SIG-M5 treated with dmso at 0.1 percent for 504 hours (cell line): ENCODE measurements around the gene ABCD3.

ENCODE experiments used
- DNase-seq: peaks from one replicate; lab custom pipeline; 2025; ENCODE audit not compliant: unreplicated experiment; lab: John Stamatoyannopoulos, UW

Gene ABCD3

GRCh38 chr1:94456736-94457135 lies 38.5 kb downstream of the ABCD3 start:
- no peak for DNase-seq

DNA sequence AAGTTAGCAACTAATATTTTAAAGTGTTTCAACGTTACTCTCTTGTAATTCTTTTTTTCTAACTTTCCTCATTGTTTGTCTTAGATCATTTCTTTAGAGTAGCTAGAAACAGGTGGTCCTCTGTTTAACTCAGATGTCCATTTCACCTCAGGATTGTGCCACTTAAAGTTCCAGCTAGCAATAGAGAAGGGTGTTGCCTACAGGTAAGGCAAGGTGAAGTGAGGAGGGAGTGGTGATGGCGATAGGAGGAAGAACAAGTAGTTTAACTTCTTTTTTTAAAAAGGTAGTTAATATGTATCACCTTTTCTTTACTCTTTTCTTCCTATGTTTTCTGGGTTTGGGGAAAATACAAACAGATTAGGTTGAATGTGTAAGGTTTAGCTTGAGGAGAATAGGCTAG lies 44.4 kb downstream of the ABCD3 start:
- DNase-seq = no peak

DNA sequence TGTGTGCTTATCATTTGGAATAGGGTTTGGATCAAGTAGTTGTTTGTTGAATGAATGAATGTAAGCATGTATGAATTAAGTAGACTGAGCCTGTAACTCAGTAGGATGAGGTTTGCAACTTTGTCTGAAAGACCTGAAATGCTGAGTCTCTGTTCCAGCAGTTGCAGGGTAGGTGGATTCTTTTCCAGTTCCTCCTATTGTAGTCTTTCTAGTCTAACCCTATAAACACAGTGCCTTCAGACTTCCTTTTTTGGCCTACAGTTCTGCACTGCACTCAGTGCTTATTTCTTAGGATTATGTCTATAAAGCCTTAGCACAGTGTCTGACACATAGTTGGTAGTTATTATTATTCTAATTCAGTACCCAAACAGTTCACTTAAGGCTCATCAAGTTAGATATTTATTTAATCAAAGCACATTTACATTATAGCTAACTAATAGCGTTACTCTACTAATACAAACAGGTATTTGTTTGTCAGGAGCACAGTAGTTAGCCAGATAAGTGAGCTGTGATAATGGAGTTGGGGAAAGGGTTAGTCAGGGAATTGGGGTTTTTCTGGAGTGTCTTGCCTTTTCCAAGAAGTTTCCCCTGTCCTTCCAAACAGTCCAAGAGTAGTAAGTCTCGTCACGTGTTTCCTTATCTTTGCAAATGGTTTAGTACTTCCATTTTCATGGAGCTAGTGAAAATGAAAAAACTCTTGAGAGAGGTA lies 45.0 kb downstream of the ABCD3 start:
- peak; percentile 10 for DNase-seq

DNA sequence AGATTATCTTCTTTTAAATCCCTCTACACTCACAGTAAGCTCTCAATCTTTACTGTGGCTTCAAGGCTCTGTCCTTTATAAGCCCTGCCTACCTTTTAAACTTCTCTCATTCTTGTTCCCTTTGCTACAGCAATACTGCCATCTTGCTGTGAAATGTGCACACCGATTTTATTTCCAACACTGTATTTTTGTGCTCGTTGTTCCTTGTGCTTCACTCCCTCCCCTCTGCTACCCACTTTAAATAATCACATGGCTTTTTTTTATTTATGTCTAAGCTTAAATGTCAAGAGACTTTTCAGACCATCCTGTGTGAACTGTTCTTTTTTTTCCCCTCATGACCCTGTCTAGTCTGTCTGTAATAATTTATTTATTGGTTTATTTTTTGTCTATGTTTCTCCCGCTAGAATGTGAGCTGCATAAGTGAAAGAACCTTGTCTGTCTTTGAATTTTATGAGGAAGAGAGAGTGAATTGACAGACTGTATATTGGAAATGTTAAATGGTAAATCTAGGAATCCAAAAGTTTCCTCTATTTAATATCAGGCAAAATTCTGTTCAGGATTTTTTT lies 45.7 kb downstream of the ABCD3 start:
- DNase-seq = peak; percentile 52

DNA sequence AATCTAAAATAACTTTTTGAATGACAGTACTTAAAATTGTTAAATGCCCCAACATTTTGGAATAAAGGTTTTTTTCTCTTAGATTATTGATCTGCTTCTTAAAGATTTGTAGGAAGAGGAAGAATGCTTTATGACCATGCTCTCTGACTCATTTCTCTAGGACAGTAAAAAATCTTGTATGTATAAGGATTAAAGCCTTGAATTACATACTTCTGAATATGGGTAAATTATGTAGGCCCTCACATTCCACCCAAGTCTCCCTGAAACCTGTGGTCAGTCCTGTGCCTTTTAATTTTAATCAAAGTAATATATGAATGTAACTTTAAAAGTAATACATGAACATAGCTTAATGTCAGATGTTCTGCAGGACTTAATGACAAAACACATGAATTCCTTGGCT lies 50.5 kb downstream of the ABCD3 start:
- no peak for DNase-seq

GRCh38 chr1:94471271-94471670 lies 53.1 kb downstream of the ABCD3 start:
- DNase-seq = no peak

- DNase-seq = no peak
Measured at GRCh38 chr1:94475232-94475631, 57.0 kb downstream of the ABCD3 start.

DNA sequence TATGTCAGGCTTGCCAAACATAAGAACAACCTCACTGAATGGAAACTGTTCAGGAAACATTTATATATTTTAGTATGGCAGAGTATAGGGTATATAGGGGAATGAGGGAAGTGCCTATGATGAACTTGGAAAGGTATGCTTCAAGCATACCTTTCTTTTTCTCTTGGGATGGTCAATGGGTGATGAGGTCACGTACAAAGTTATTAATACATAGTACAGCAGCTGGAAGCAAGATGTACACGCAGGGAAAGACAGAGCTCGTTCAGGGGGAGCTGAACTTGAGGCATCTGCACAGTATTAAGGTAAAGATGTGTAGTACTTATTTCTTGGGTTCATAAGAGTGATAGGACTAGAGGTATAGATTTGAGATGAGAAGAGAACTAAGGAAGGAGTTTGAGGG lies 61.5 kb downstream of the ABCD3 start:
- no peak for DNase-seq

DNA sequence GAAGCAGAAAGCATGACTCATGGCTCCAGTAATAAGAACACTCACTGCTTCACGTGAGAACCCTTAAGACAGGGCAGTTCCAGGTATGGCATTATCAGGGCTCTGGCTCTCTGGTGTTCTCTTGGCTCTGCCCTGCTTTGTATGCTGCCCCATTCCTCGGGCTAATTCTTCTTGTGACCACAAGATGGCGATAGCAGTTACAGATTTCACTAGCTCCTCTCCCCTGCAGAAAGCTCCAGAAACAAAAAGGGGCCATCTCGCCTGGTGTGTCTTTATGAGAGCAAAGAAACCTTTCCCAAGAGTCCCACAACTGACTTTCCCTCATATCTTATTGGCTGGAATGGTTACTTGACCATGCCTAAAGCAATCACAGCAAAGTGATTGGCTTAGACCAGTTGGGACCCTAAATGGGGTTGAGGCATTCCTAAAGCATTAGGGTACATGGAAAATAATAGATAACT lies 63.3 kb downstream of the ABCD3 start:
- peak; percentile 63 for DNase-seq

DNA sequence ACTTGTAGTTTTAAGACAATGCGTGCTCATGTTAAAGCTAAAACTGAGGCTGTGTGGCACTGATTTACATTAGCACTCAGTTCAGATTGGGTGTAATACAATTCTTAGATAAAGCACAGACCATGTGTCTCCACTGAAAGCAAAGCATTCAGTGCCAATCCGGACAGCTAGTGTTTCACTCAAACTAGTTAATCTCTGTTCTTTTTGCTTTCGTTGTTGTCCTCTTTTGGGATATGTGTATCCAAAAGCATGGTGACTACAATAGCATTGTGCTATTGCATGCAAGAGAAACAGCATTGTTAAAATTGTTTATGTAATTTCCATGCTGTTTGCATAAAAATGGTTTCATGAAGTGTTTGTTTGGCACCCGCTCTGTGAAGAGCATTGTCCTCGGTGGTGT lies 68.8 kb downstream of the ABCD3 start:
- no peak for DNase-seq

DNA sequence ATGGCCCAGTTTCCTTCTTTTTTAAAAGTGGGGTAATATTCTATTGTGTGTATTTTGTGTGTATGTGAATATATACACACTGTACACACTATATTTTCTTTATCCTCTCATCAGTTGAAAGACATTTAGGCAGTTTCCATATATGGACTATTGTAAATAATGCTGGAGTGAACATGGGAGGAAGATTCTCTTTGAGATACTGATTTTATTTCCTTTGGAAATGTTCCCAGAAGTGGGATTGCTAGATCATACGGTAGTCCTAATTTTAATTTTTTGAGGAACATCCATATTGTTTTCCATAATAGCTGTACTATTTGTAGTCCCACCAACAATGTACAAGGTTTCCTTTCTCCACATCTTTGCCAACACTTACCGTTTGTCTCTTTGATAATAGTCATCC lies 72.4 kb downstream of the ABCD3 start:
- DNase-seq = no peak

DNA sequence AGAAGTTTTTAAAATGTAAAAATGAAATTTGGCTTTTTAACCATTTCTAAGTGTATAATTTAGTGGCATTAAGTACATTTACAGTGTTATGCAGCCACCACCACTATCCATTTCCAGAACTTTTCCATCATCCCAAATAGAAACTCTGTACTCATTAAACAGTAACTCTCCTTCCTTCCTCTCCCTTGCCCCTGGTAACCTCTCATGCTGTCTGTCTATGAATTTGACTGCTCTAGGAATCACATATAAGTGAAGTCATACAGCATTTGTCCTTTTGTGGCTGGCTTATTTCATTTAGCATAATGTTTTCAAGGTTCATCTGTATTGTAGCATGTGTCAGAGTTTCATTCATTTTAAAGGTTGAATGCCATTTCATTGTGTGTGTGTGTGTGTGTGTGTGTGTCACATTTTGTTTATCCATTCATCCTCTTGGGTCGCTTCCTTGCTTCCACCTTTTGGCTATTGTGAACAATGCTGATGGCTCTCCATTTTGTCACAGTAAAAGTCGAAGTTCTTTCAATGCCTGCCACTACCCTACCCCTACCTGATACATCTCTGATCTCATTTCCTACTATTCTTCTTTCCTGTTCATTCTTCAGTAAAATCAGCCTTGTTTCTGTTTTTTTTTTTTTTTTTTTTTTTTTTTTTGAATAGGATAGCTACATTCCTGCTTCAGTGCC lies 78.0 kb downstream of the ABCD3 start:
- DNase-seq = no peak

- no peak for DNase-seq
Measured at GRCh38 chr1:94501426-94501825, 83.2 kb downstream of the ABCD3 start.

- DNase-seq = no peak
Measured at GRCh38 chr1:94501935-94502334, 83.7 kb downstream of the ABCD3 start.

DNA sequence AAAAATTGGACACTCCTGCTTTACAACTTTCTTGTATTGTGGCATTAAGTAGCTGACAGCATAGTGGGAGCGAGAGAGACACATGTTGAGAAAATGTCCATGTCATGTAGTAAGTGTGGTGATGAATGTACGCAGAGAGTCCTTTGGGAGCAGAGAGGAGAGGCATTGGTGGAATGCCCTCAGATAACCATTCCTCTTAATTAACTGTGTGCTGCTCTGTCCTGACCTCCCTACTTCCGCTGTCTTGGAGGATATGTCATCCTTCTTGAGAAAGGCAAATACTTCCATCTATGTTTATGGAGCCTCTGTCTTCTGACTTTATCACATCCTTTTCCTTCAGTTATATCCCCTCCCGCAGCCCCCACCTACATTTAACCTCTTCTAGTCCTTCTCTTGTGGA lies 85.0 kb downstream of the ABCD3 start:
- no peak for DNase-seq

GRCh38 chr1:94504601-94505000 lies 86.4 kb downstream of the ABCD3 start:
- DNase-seq = no peak

- no peak for DNase-seq
Measured at GRCh38 chr1:94512816-94513215, 94.6 kb downstream of the ABCD3 start.

- DNase-seq = peak; percentile 17
Measured at GRCh38 chr1:94514095-94514727, 96.0 kb downstream of the ABCD3 start.

DNA sequence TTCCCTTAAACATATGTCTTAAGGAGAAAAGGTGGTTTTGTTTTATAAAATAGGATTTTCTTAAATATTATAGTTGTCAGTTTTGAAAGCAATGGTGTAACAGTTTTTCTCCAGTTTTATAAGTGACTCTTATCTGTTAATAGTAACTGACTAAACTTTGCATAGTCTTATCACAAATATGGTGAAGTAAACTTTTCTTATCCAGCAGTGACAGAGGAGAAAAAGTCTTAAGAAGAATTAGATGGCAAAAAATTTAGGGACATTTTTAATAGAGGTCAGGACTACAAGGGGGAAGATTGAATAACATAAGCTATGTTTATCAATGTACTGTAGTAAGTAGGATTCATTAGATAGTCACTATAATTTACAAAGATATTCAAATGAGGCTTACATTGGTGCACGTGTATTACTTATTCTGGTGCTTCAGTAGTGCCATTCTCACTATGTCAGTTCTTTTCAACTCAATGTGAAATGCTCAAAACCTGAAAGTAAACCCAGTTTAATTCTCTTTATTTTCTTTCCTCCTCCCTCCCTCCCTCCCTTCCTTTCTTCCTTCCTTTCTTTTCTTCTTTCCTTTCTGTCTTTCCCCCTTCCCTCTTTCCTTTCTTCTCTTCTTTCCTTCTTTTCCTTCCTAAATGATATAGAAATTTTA lies 97.2 kb downstream of the ABCD3 start:
- no peak for DNase-seq

GRCh38 chr1:94519351-94519750 lies 101.2 kb downstream of the ABCD3 start:
- no peak for DNase-seq

DNA sequence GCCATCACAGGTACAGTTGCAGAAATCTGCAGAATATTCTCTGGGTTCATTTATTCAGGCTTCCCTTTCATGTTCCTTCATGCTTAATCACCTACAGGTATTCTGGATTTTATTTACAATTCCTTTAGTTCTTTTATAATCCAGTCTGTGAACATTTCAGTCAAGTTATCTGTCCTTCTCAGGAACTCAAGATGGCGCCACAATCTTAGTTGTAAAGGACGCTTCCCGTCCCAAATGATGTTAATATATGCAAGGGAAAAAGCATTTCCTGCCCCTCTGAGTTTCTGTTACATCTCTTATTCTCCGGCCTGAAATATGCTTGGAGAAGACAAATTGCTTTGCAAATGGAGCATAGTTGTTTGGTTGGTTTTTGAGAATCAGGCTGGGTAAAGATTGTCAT lies 104.1 kb downstream of the ABCD3 start:
- DNase-seq = peak; percentile 22
